Measurements from ENCODE around the gene ENDOD1.
A peak's percentile ranks its signal among the peaks of the same experiment; 100 is the strongest.
"Not testable (repeated sequence)": the region's sequence is repeated elsewhere in the genome, so short reads cannot be mapped to it uniquely, and the experiment has no call there.

Gene ENDOD1

GRCh38 chr11:95089620-95090542 lies at the start of gene ENDOD1:
Gene ENDOD1, plus strand, starts transcription at chr11:95089846. Its CDS starts 82 bp downstream, at chr11:95089928.
- DNase-seq, result peak; percentile 58

GRCh38 chr11:95042239-95042638 lies 47.4 kb upstream of the ENDOD1 start:
- no peak for DNase-seq

GRCh38 chr11:95042906-95043305 lies 46.7 kb upstream of the ENDOD1 start:
- no peak for DNase-seq

GRCh38 chr11:95044010-95044409 lies 45.6 kb upstream of the ENDOD1 start:
- no peak for DNase-seq

GRCh38 chr11:95045812-95046211 lies 43.8 kb upstream of the ENDOD1 start:
- no peak for DNase-seq

GRCh38 chr11:95049122-95049521 lies 40.5 kb upstream of the ENDOD1 start, which contains the start of gene KDM4F:
Gene KDM4F, plus strand, starts transcription at chr11:95049422.
- not testable (repeated sequence) for DNase-seq

- DNase-seq, result no peak
Measured at GRCh38 chr11:95050595-95051202, 38.9 kb upstream of the ENDOD1 start.

GRCh38 chr11:95054356-95054755 lies 35.3 kb upstream of the ENDOD1 start:
- DNase-seq, result no peak

GRCh38 chr11:95055283-95055897 lies 34.3 kb upstream of the ENDOD1 start:
- DNase-seq, result no peak

- DNase-seq, result no peak
Measured at GRCh38 chr11:95057959-95058358, 31.7 kb upstream of the ENDOD1 start.

- DNase-seq, result no peak
Measured at GRCh38 chr11:95058621-95059020, 31.0 kb upstream of the ENDOD1 start.

GRCh38 chr11:95059046-95059445 lies 30.6 kb upstream of the ENDOD1 start:
- no peak for DNase-seq

- DNase-seq, result peak; percentile 95
Measured at GRCh38 chr11:95065336-95065735, 24.3 kb upstream of the ENDOD1 start.

GRCh38 chr11:95066716-95067038 lies 23.0 kb upstream of the ENDOD1 start, which contains the start of gene SRSF8:
Gene SRSF8, plus strand, starts transcription at chr11:95066919. Its CDS starts 308 bp downstream, at chr11:95067227.
- DNase-seq, result peak; percentile 88

GRCh38 chr11:95067039-95067840 lies 22.4 kb upstream of the ENDOD1 start:
- DNase-seq, result peak; percentile 68

- DNase-seq, result peak; percentile 71
Measured at GRCh38 chr11:95067841-95068219, 21.8 kb upstream of the ENDOD1 start.

- DNase-seq, result peak; percentile 96
Measured at GRCh38 chr11:95068549-95068948, 21.1 kb upstream of the ENDOD1 start.

GRCh38 chr11:95070471-95070870 lies 19.2 kb upstream of the ENDOD1 start:
- no peak for DNase-seq

- DNase-seq, result no peak
Measured at GRCh38 chr11:95072948-95073347, 16.7 kb upstream of the ENDOD1 start.

- peak; percentile 91 for DNase-seq
Measured at GRCh38 chr11:95074792-95075563, 14.7 kb upstream of the ENDOD1 start.

GRCh38 chr11:95076416-95076815 lies 13.2 kb upstream of the ENDOD1 start:
- DNase-seq, result peak; percentile 97

GRCh38 chr11:95076981-95077380 lies 12.7 kb upstream of the ENDOD1 start:
- peak; percentile 87 for DNase-seq

Measured in DMS79 treated with DMSO at 0.1 percent for 48 hours (cell line).